ENCODE results near the gene TMEM11. TPM values are rescaled to one million over a fixed set of nuclear protein-coding genes. Genes with fewer than 3 reads are reported as not detected.
A peak's percentile ranks its signal among the peaks of the same experiment; 100 is the strongest.

TMEM11 gene
- total and polyA plus RNA-seq, 10 donors: 14.2 to 25.0 (median 20.3) TPM

DNA sequence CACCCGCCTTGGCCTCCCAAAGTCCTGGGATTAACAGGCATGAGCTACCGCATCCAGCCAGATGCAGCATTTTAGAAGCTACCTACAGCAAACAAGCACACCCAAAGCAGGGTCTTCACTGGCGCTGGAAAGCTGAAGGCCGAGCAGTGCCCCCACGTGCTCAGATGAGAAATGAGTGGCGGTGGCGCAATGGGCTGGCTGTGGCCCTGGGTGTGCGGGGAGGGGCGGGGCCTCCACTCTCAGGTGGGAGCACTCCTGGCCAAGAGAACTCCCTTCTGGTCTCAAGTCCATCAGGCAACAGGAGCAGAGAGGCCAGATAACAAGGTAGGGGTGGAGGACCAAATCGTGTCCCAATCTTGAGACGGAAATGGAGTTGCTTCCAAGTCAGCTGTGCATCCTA is 12.1 kb downstream of the TMEM11 start:
- no peak for DNase-seq
- Histone ChIP-seq H3K27ac (peak overlapping the region in 1 of 8 donors; percentile 13), H3K9me3 (no peaks in the 10 kb centered on the region), H3K4me1 (peaks cover 0 to 77% (median 44%) of the 10 kb centered on the region in 6 donors), H3K36me3 (peaks cover 0 to 84% (median 28%) of the 10 kb centered on the region in 6 donors), H3K4me3 (no peak overlapping the region), H3K27me3 (replicated peaks in 1 of 7) (no peaks in the 10 kb centered on the region)
- 86 to 92% (median 91%) methylated on average over 4 to 11 of the region's 11 CpGs for WGBS, 5 donors
- intact Hi-C loops (cut with DNase I; ENCODE audit: low total_unique reads): no loop called here
- TF ChIP-seq POLR2A (IDR thresholded peaks at IDR 0.05): no peak
- TF ChIP-seq, protein P1, sequence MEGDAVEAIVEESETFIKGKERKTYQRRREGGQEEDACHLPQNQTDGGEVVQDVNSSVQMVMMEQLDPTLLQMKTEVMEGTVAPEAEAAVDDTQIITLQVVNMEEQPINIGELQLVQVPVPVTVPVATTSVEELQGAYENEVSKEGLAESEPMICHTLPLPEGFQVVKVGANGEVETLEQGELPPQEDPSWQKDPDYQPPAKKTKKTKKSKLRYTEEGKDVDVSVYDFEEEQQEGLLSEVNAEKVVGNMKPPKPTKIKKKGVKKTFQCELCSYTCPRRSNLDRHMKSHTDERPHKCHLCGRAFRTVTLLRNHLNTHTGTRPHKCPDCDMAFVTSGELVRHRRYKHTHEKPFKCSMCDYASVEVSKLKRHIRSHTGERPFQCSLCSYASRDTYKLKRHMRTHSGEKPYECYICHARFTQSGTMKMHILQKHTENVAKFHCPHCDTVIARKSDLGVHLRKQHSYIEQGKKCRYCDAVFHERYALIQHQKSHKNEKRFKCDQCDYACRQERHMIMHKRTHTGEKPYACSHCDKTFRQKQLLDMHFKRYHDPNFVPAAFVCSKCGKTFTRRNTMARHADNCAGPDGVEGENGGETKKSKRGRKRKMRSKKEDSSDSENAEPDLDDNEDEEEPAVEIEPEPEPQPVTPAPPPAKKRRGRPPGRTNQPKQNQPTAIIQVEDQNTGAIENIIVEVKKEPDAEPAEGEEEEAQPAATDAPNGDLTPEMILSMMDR (IDR thresholded peaks at IDR 0.05 in 8 of 11, conservative IDR thresholded peaks at IDR 0.05 in 3 of 11): no peak
- TF ChIP-seq POLR2AphosphoS5 (IDR thresholded peaks at IDR 0.05): no peak

DNA sequence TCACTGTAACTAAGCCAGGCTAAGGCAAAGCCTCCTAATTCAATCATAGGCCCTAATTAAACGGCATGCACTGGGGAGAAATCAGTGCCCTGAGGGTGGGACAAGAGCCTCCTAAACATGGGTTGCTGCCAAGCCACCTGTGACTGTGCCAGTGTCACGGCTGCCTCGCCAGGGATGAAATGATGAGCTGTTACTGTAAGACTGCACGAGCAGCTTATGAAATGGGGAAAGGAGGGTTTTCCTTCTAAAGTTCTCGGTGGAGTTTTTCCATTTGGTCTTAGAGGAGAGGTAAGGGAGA is 12.7 kb downstream of the TMEM11 start:
- intact Hi-C loops (cut with DNase I; ENCODE audit: low total_unique reads): no loop called here
- WGBS, 5 donors: 59 to 71% (median 63%) methylated on average over 5 of the region's 5 CpGs

DNA sequence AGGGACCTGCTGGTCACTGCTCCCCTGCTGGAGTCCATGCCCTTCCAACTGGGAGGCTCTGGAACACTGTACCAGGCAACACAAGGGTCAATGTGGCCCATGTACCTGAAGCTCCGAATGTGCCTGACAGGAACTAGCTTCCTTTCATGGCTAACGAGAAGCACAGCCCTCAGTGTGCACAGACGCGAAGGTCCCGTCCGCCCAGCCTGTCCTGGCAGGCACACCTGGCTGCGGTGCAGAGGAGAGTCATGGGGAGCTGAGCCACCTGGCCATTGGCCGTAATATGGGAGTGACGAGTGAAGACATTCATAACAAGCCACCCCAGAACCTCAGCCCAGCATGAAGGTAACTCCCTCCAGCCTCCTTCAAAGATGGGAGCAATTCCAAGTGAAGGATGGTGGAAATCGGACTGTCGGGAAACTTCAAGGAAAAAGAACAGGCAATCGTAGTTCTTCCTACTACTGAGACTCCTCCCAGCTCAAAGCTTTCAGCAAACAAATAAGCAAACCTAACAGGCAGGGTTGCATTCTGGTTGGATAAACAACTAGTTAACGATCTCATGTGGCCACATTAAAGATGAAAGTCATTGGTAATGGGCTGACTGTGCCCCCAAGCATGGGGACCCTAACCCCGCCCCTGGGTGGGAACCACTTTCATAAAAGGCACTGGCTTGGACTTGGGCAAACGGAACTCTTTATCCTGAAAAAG is 13.2 kb downstream of the TMEM11 start:
- intact Hi-C loops (cut with DNase I; ENCODE audit: low total_unique reads): no loop called here
- Histone ChIP-seq H3K4me1 (peaks cover 0 to 65% (median 42%) of the 10 kb centered on the region in 6 donors), H3K4me3 (no peak overlapping the region), H3K27me3 (replicated peaks in 1 of 7) (no peaks in the 10 kb centered on the region), H3K27ac (no peak overlapping the region), H3K9me3 (no peaks in the 10 kb centered on the region), H3K36me3 (peaks cover 0 to 84% (median 33%) of the 10 kb centered on the region in 6 donors)
- TF ChIP-seq POLR2A (IDR thresholded peaks at IDR 0.05) (no peak), POLR2AphosphoS5 (IDR thresholded peaks at IDR 0.05) (peak in 1 of 3 donors; percentile 43)
- 84 to 93% (median 89%) methylated on average over 14 to 15 of the region's 15 CpGs for WGBS, 5 donors
- DNase-seq: no peak

More for the DNA sequence above, 12.7 kb downstream of the TMEM11 start:
- Histone ChIP-seq H3K9me3 (no peaks in the 10 kb centered on the region), H3K4me3 (no peak overlapping the region), H3K27me3 (replicated peaks in 1 of 7) (no peaks in the 10 kb centered on the region), H3K27ac (no peak overlapping the region), H3K36me3 (peaks cover 0 to 84% (median 31%) of the 10 kb centered on the region in 6 donors), H3K4me1 (peaks cover 0 to 70% (median 42%) of the 10 kb centered on the region in 6 donors)
- no peak for DNase-seq
- TF ChIP-seq POLR2AphosphoS5 (IDR thresholded peaks at IDR 0.05) (no peak), POLR2A (IDR thresholded peaks at IDR 0.05) (no peak)

DNA sequence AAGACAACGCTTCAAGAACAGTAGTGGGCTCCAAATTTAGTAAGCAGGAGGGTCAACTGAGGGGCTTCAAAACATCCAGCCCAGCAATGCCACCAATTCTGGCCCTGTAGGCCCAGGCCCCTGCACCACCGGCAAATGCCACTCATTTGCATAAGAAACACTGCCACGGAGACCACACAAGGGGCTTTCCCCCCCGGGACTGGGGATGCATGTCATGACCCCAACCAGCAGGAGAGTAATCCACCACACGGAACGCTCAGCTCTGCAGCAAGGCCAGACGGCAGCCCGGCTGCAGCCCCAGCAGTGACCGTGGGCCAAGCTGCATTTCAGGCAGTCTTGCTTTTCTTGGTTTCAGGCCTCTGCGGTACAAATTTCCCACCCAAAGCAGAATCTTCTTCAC is 14.1 kb downstream of the TMEM11 start:
- WGBS, 5 donors: 64 to 96% (median 71%) methylated on average over 7 to 10 of the region's 10 CpGs
- TF ChIP-seq, protein P1 (IDR thresholded peaks at IDR 0.05 in 8 of 11, conservative IDR thresholded peaks at IDR 0.05 in 3 of 11): no peak
- TF ChIP-seq POLR2AphosphoS5 (IDR thresholded peaks at IDR 0.05) (peak in 1 of 3 donors; percentile 39), POLR2A (IDR thresholded peaks at IDR 0.05) (no peak)
- Histone ChIP-seq H3K9me3 (no peaks in the 10 kb centered on the region), H3K27ac (no peak overlapping the region), H3K36me3 (peaks cover 0 to 84% (median 33%) of the 10 kb centered on the region in 6 donors), H3K27me3 (replicated peaks in 1 of 7) (no peaks in the 10 kb centered on the region), H3K4me1 (peaks cover 0 to 56% (median 36%) of the 10 kb centered on the region in 6 donors), H3K4me3 (no peak overlapping the region)
- intact Hi-C loops (cut with DNase I; ENCODE audit: low total_unique reads): no loop called here
- no peak for DNase-seq

DNA sequence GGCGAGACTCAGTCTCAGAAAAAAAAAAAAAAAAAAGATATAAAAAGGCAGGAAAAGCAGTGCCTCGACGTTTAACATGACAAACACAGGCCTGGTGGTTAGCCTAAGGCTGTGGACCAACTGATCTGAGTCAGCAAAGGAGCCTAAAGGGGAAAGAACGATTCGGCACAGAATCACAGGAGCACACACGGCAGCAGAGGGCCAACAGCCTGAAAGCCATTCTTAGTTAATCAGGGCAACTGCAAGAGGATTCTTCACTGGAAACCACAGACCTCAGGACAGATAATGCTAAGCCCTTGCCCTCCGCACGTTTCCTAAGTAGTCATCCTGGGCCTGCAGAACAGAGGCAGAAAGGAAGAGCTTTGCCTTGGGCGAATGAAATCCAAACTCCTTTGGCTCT is 14.7 kb downstream of the TMEM11 start:
- TF ChIP-seq POLR2A (IDR thresholded peaks at IDR 0.05): no peak
- TF ChIP-seq, protein P1 (IDR thresholded peaks at IDR 0.05 in 8 of 11, conservative IDR thresholded peaks at IDR 0.05 in 3 of 11): no peak
- no peak for TF ChIP-seq POLR2AphosphoS5 (IDR thresholded peaks at IDR 0.05)
- H3K27ac ChIP-seq: no peak overlapping the region
- WGBS, 5 donors: 45 to 72% (median 59%) methylated on average over 9 of the region's 9 CpGs

More for the DNA sequence above, 14.7 kb downstream of the TMEM11 start:
- H3K9me3 ChIP-seq: no peaks in the 10 kb centered on the region
- no peak for DNase-seq
- H3K36me3 ChIP-seq: peaks cover 0 to 83% (median 33%) of the 10 kb centered on the region in 6 donors
- no peak overlapping the region for H3K4me3 ChIP-seq
- H3K27me3 ChIP-seq (replicated peaks in 1 of 7): no peaks in the 10 kb centered on the region
- intact Hi-C loops (cut with DNase I; ENCODE audit: low total_unique reads): no loop called here
- H3K4me1 ChIP-seq: peaks cover 0 to 53% (median 33%) of the 10 kb centered on the region in 6 donors
